Inflammatory macrophage (primary cell): ENCODE measurements around the gene ADAT3.

ENCODE experiments used
- DNase-seq, 2 donors: peaks; one replicate each; pipeline ENCODE4 v3.0.0-alpha.2; 2020 to 2022

ADAT3 gene

GRCh38 chr19:1961000-1961883 lies 56.0 kb downstream of the ADAT3 start:
- DNase-seq: no peak

GRCh38 chr19:1962674-1963073 lies 57.5 kb downstream of the ADAT3 start:
- DNase-seq: no peak
